GM19193 (cell line): ENCODE results near the gene SLK.

Experiments
- POLR2A ChIP-seq: IDR thresholded peaks from 4 replicates; pipeline ENCODE4 v1.6.1; 2011; ENCODE audit not compliant: insufficient read depth, insufficient read length; ENCODE audit errors: extremely low read depth

The SLK gene

GRCh38 chr10:103967448-103968071 is 620 bp downstream of the SLK start:
- no peak for TF ChIP-seq POLR2A

- no peak for TF ChIP-seq POLR2A
Measured at GRCh38 chr10:103968441-103969391, 1.8 kb downstream of the SLK start.

- no peak for TF ChIP-seq POLR2A
Measured at GRCh38 chr10:103969436-103969835, 2.5 kb downstream of the SLK start.

GRCh38 chr10:103969857-103970627 is 3.1 kb downstream of the SLK start:
- TF ChIP-seq POLR2A: no peak

GRCh38 chr10:103975169-103975568 is 8.2 kb downstream of the SLK start:
- no peak for TF ChIP-seq POLR2A

GRCh38 chr10:103977204-103977603 is 10.3 kb downstream of the SLK start:
- no peak for TF ChIP-seq POLR2A

GRCh38 chr10:103979530-103979929 is 12.6 kb downstream of the SLK start:
- TF ChIP-seq POLR2A: no peak

- no peak for TF ChIP-seq POLR2A
Measured at GRCh38 chr10:103980288-103980906, 13.5 kb downstream of the SLK start.

GRCh38 chr10:103982639-103983038 is 15.7 kb downstream of the SLK start:
- no peak for TF ChIP-seq POLR2A

GRCh38 chr10:103983367-103983911 is 16.5 kb downstream of the SLK start:
- no peak for TF ChIP-seq POLR2A

- TF ChIP-seq POLR2A: no peak
Measured at GRCh38 chr10:103985726-103986125, 18.8 kb downstream of the SLK start.

GRCh38 chr10:103986360-103986759 is 19.4 kb downstream of the SLK start:
- no peak for TF ChIP-seq POLR2A

GRCh38 chr10:103990121-103990520 is 23.2 kb downstream of the SLK start:
- no peak for TF ChIP-seq POLR2A

- no peak for TF ChIP-seq POLR2A
Measured at GRCh38 chr10:103990531-103990930, 23.6 kb downstream of the SLK start.

- no peak for TF ChIP-seq POLR2A
Measured at GRCh38 chr10:103991393-103992128, 24.6 kb downstream of the SLK start.

- TF ChIP-seq POLR2A: no peak
Measured at GRCh38 chr10:103995134-103995533, 28.2 kb downstream of the SLK start.
